ENCODE results near the gene PIGT.
"Not testable (repeated sequence)": the region's sequence is repeated elsewhere in the genome, so short reads cannot be mapped to it uniquely, and the experiment has no call there.

Gene PIGT

GRCh38 chr20:45467172-45467571 lies 51.2 kb downstream of the PIGT start:
- DNase-seq: no peak

DNA sequence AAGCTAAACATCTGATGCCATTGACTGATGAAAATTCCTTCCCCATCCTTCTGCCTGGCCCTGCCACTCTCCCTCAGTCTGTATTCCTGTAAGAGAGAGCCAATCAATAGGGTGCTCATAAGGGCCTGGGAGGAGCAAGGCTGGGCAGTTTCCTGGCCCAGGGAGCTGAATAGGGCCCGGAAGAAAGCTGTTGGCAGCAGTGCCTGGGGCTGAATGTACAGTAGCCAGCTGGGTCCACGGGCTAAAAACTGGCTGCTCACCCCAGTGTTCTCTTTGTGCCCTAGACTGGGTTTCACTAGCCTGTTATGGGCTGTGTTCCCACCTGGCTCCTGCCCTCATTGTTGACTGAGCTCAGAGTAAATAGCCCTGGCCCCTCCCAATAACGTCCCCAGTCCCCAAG lies 51.9 kb downstream of the PIGT start:
- DNase-seq: no peak

DNA sequence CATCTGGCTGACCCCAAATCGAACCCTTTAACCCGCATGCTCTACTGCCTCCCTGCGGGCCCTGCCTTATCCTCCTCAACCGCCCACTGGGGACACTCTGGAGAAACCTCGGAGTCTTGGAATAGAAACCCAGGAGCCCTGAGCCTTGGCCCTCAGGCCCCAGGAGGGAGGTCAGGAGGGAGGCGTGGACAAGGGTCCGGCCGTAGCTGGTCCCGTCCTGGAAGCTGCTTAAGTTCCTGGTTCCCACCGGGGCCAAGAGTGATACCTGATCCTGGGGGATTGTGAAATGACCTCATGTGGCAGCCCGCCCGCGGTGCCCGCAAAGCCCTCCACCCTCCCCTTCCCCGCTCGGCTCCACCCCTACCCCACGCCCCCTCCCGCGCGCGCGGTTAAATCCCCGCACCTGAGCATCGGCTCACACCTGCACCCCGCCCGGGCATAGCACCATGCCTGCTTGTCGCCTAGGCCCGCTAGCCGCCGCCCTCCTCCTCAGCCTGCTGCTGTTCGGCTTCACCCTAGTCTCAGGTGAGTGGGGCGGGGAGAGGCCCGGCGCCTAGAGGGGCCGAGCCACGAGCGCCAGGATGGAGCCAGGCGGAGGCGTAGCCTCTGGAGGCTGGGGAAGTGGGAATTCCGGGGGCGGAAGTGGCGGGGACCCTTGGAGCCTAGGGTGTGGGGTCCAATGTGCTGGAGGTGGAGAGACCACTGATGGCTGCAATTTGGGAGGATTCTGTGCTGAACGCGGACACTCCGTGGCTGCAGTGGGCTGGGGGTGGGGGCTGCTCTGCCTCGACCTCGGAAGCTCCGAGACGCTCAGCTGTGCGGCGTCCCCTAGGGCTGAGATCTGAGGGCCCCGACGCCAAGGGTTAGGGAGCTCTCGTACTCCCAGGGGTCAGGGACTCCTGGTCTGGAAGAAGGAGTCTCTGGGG lies 53.7 kb downstream of the PIGT start, which contains the start of gene WFDC2:
TSS of gene WFDC2 (plus strand) at position 418 of the 926 bp plus-strand sequence. CDS start at position 447, 29 bp downstream.
- no peak for DNase-seq

DNA sequence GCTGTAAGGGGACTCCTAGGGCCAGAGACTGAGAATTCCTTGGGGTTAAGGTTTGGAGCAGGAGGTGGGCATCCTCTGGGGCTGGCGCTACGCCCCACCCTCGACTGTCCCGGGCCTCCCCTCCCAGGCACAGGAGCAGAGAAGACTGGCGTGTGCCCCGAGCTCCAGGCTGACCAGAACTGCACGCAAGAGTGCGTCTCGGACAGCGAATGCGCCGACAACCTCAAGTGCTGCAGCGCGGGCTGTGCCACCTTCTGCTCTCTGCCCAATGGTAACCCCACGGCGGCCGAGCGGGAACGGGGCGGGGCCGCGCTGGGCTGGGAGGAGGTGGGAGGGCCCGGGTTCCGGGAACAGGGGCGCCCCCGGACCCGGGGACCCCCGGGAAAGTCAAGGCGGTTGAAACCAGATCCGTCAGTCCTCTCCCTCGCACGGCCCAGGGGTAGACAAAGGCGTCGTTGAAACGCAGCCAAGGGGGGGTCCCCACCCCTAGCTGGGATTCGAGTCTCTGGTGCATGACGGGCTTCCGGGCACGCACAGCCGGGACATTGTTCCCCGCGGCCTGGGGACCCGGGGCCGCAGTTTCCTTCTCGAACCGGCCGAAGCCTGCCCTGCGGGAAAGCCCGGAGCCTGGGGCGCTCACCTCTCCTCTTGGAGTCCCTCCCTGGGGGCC lies 54.5 kb downstream of the PIGT start:
- no peak for DNase-seq

DNA sequence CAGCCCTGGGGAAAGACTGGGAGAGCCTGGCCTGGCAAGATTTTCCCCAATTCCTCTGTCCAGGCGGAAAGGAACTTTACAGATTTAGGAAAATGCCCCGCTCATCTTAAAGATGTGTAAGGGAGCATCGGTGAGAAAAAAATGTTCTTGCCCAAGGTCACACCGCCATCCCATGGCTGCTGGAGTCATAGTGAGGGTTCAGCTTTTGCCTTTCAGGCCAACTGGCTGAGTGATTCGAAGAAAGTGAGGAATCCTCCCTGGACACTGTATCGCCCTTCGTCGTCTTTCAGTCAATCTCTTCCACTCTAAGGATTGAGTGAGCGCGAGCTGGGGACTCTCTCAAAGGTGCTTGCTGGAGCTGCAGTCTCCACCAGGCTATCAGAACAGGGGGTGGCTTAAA lies 55.0 kb downstream of the PIGT start:
- DNase-seq: no peak

GRCh38 chr20:45472286-45472685 lies 56.3 kb downstream of the PIGT start:
- DNase-seq: not testable (repeated sequence)

Measured in NCI-H1048 (cell line).